ENCODE data around the gene ZRANB1. TPM values are rescaled to one million over a fixed set of nuclear protein-coding genes. Genes with fewer than 3 reads are reported as not detected.

The ZRANB1 gene
- total RNA-seq, 1 experiment from 2014 or later, result 12.5 TPM

DNA sequence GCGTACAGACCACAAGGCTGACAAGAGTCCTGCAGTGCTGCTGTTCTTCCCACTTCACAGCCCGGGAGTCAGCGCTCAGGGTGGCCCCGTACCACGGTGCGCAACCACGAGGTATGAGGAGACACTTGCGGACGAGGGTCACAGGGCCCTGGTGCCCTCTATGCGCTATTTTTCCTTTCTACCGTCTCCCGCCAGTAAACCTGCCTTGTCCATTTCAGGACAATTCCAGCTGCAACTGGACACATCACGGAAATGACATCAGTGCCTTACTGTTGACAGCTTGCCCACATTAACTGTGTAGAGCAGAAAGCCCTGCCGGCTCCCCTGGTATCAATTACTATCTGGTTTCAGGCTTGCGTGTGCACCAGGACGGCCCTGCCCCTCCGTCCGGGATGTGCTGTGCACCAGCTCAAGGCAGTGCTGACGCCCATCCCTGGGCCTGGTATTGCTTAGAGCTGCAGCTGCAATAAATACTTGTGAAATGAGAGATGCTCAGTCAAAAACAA is 65.1 kb downstream of the ZRANB1 start:
- Mint-ChIP-seq H3K9me3 (ENCODE audit: low read depth, unreplicated experiment) (no peaks in the 10 kb centered on the region), H3K4me3 (ENCODE audit: low read depth, unreplicated experiment) (no peak overlapping the region), H3K36me3 (ENCODE audit: insufficient read depth, unreplicated experiment) (peaks cover 15% of the 10 kb centered on the region), H3K27ac (ENCODE audit: unreplicated experiment) (no peak overlapping the region), H3K27me3 (ENCODE audit: unreplicated experiment) (no peaks in the 10 kb centered on the region), H3K4me1 (ENCODE audit: low read depth, unreplicated experiment) (peaks cover 18% of the 10 kb centered on the region)
- BruUV-seq (replicated peaks), result no TSS peak
- no peak for DNase-seq
- intact Hi-C loops (cut with micrococcal nuclease; ENCODE audit: unreplicated experiment), result no loop called here
- CTCF ChIA-PET, result no interaction called here
- TF ChIP-seq, protein P1, sequence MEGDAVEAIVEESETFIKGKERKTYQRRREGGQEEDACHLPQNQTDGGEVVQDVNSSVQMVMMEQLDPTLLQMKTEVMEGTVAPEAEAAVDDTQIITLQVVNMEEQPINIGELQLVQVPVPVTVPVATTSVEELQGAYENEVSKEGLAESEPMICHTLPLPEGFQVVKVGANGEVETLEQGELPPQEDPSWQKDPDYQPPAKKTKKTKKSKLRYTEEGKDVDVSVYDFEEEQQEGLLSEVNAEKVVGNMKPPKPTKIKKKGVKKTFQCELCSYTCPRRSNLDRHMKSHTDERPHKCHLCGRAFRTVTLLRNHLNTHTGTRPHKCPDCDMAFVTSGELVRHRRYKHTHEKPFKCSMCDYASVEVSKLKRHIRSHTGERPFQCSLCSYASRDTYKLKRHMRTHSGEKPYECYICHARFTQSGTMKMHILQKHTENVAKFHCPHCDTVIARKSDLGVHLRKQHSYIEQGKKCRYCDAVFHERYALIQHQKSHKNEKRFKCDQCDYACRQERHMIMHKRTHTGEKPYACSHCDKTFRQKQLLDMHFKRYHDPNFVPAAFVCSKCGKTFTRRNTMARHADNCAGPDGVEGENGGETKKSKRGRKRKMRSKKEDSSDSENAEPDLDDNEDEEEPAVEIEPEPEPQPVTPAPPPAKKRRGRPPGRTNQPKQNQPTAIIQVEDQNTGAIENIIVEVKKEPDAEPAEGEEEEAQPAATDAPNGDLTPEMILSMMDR (IDR thresholded peaks at IDR 0.05; ENCODE audit: unreplicated experiment), result no peak

DNA sequence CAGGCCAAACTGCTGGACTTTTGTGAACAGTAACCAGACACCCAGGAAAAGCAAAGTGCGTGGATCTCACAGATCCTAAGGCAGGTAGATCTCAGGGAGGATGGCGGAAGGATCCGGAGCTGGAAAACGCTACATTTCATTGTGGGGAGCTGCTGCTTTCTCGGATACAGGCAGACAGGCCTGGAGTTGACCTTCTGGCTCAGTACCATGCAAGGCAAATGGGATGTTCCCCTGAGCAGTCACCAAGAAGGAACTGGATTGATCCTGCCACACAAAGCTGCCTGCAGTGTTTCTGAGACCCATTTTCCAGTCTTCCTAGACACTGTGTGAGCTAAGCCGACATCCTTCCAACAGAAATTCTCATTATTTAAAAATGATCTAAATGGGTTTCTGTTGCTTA is 65.5 kb downstream of the ZRANB1 start:
- Mint-ChIP-seq H3K9me3 (ENCODE audit: low read depth, unreplicated experiment) (no peaks in the 10 kb centered on the region), H3K36me3 (ENCODE audit: insufficient read depth, unreplicated experiment) (peaks cover 15% of the 10 kb centered on the region), H3K4me3 (ENCODE audit: low read depth, unreplicated experiment) (no peak overlapping the region), H3K27ac (ENCODE audit: unreplicated experiment) (no peak overlapping the region), H3K4me1 (ENCODE audit: low read depth, unreplicated experiment) (peaks cover 18% of the 10 kb centered on the region), H3K27me3 (ENCODE audit: unreplicated experiment) (no peaks in the 10 kb centered on the region)
- no peak for DNase-seq
- intact Hi-C loops (cut with micrococcal nuclease; ENCODE audit: unreplicated experiment), result no loop called here
- TF ChIP-seq, protein P1 (IDR thresholded peaks at IDR 0.05; ENCODE audit: unreplicated experiment), result no peak
- no TSS peak for BruUV-seq (replicated peaks)
- CTCF ChIA-PET, result no interaction called here

DNA sequence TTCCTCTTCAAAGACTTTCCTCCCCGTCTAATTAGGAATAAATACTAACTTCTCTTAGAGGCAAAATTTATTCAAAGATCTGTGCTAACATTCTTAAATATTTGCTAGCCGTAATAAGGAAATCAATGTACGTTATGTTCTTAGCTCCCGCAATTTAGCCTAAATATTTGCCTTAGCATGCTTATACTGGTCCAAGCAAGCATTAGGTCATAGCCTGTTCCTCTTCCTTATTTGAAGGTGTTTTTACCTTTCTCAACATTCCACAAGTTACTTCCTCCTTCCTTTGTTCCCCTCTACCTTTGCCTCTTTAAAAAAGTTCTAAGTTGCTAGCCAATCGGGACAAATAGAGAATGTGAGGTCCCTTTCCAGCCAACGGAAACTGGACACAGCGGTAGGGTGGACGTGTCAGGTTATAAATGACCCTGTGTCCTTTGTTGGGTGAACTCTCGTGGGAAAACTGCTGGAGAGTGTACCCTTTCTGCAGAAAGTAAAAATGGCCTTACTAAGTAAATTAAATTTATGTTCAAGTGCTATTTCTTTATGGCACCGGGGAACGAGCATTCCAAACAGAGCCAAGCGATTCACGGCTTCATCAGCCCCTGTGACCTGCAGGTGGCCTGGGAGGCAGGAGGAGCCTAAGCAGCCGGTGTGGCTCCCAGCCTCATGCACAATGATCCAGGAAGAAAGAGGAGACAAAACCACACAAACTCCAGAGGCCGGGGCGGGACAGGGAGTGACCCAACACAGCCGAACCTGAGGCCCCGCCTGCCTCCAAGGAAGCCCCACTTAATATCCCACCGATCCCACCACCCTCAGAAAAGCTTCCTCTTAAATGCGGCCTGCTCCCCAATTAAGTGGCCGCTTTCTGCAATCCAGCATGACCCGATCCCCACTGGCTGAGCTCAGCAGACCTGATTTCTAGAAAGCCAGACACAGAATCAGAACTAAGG is 67.0 kb downstream of the ZRANB1 start:
- intact Hi-C loops (cut with micrococcal nuclease; ENCODE audit: unreplicated experiment), result no loop called here
- no peaks in the 10 kb centered on the region for H3K27me3 Mint-ChIP-seq (ENCODE audit: unreplicated experiment)
- BruUV-seq (replicated peaks), result no TSS peak
- DNase-seq, result peak; percentile 19
- CTCF ChIA-PET, result interaction anchor here (0.6 kb wide), 2 partner anchors 83 to 347 kb away, joined by 3 to 5 read pairs; no protein-coding TSS in a partner anchor
- TF ChIP-seq, protein P1 (IDR thresholded peaks at IDR 0.05; ENCODE audit: unreplicated experiment), result no peak
- H3K27ac Mint-ChIP-seq (ENCODE audit: unreplicated experiment), result peak overlapping the region; percentile 63
- peaks cover 18% of the 10 kb centered on the region for H3K4me1 Mint-ChIP-seq (ENCODE audit: low read depth, unreplicated experiment)
- no peak overlapping the region for H3K4me3 Mint-ChIP-seq (ENCODE audit: low read depth, unreplicated experiment)
- peaks cover 15% of the 10 kb centered on the region for H3K36me3 Mint-ChIP-seq (ENCODE audit: insufficient read depth, unreplicated experiment)
- no peaks in the 10 kb centered on the region for H3K9me3 Mint-ChIP-seq (ENCODE audit: low read depth, unreplicated experiment)

DNA sequence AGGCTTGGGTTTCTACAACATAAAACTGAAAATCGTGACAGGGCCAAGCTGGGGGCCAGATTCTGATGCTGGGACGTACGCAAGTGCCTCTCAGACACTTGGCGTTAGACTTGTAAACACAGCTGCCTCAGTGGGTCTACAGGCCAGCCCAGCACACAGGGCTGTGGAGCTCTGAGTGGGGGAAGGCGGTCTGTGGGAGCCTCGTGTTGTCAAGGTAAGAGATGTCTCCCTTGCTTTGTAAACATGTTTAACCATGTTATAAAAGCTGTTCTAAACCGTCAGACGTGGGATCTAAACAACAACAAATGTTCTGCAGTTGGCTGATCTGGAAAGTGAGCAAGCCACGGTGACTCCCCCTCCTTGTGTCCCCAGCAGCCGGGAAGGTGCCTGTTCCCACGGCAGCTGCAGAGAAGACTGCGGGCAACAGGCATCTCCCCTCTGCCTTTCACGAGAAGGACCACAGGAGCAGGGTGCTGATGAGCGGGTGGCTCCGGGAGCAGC is 67.8 kb downstream of the ZRANB1 start:
- no peaks in the 10 kb centered on the region for H3K27me3 Mint-ChIP-seq (ENCODE audit: unreplicated experiment)
- no peaks in the 10 kb centered on the region for H3K9me3 Mint-ChIP-seq (ENCODE audit: low read depth, unreplicated experiment)
- H3K27ac Mint-ChIP-seq (ENCODE audit: unreplicated experiment), result no peak overlapping the region
- intact Hi-C loops (cut with micrococcal nuclease; ENCODE audit: unreplicated experiment), result no loop called here
- peaks cover 18% of the 10 kb centered on the region for H3K4me1 Mint-ChIP-seq (ENCODE audit: low read depth, unreplicated experiment)
- H3K36me3 Mint-ChIP-seq (ENCODE audit: insufficient read depth, unreplicated experiment), result peaks cover 15% of the 10 kb centered on the region
- TF ChIP-seq, protein P1 (IDR thresholded peaks at IDR 0.05; ENCODE audit: unreplicated experiment), result no peak
- CTCF ChIA-PET, result interaction anchor here (0.6 kb wide), 1 partner anchor 83 kb away, joined by 3 read pairs; no protein-coding TSS in a partner anchor
- H3K4me3 Mint-ChIP-seq (ENCODE audit: low read depth, unreplicated experiment), result no peak overlapping the region
- DNase-seq, result no peak
- BruUV-seq (replicated peaks), result no TSS peak
